HUES48 (cell line): ENCODE results near the gene C11orf91.

ENCODE experiments used
- H3K27ac ChIP-seq: one replicate; pipeline ENCODE4 v1.7.0; 2013; ENCODE audit warnings: low read depth, low read length, inconsistent platforms
- H3K27me3 ChIP-seq: 2 replicates; pipeline ENCODE4 v1.6.1; 2013; ENCODE audit warnings: mild to moderate bottlenecking, low read length; ENCODE audit not compliant: control insufficient read depth, insufficient read depth
- H3K36me3 ChIP-seq: 2 replicates; pipeline ENCODE4 v1.6.1; 2013; ENCODE audit warnings: low read length; ENCODE audit not compliant: control insufficient read depth, insufficient read depth
- H3K4me1 ChIP-seq: 2 replicates; pipeline ENCODE4 v1.6.1; 2013; ENCODE audit warnings: mild to moderate bottlenecking, low read length; ENCODE audit not compliant: control insufficient read depth, insufficient read depth
- H3K4me3 ChIP-seq: 2 replicates; pipeline ENCODE4 v1.5.1; 2013; ENCODE audit warnings: mild to moderate bottlenecking, low read depth, low read length
- H3K9ac ChIP-seq: 2 replicates; pipeline ENCODE4 v1.6.1; 2013; ENCODE audit warnings: mild to moderate bottlenecking, low read depth, low read length, moderate library complexity
- H3K9me3 ChIP-seq: 2 replicates; pipeline ENCODE4 v1.6.1; 2013; ENCODE audit warnings: low read length; ENCODE audit not compliant: control insufficient read depth, insufficient read depth

C11orf91 gene

DNA sequence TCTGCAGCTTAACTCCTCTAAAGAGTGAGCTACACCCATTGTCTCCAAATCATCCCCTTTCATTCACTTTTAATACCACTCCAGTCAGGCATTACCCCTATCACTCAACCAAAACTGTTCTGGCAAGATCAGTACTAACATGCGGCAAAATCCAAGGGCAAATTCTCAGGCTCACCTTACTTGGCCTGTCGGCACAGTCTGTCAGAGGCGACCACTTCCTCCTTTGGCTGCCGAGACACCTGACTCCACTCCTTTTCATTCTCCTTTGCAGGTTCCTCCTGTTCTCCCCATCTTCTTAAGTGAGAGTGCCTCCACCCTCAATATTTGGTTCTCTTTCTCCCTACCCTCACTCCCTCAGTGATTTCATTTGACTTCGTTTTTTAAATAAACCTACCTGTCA lies 4.2 kb downstream of the C11orf91 start:
- H3K4me1 ChIP-seq: peaks cover 37% of the 10 kb centered on the region
- no peaks in the 10 kb centered on the region for H3K9me3 ChIP-seq
- peaks cover 10% of the 10 kb centered on the region for H3K27me3 ChIP-seq
- no peak overlapping the region for H3K9ac ChIP-seq
- H3K4me3 ChIP-seq: no peak overlapping the region
- H3K27ac ChIP-seq: no peak overlapping the region
- no peaks in the 10 kb centered on the region for H3K36me3 ChIP-seq

DNA sequence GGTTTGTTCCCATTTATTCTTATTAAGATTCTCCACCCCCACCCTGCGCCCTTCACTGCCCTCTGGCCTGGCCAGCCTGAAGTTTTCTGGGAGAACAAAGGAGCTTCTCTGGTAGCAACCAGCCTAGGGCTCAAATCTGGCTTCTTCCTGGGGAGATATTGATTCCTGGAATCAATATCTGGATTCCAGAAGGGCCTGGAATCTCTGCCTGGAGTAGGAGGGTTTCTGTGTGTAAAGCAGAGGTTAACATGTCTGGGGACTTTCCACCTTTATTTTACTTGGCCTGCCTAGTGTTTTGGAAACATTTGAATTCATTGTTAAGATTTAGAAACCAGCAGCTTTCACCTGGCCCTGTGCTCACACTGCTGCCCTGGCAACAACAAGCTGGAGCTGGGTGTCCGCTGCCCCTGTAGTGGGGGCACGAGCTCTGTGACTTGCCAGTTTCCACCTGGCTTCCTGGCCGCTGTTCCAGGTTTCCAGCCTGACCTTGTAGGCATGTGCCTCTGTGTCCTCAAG lies 5.5 kb downstream of the C11orf91 start:
- Histone ChIP-seq H3K27me3 (peaks cover 10% of the 10 kb centered on the region), H3K4me3 (no peak overlapping the region), H3K9me3 (no peaks in the 10 kb centered on the region), H3K27ac (no peak overlapping the region), H3K36me3 (no peaks in the 10 kb centered on the region), H3K4me1 (peaks cover 43% of the 10 kb centered on the region), H3K9ac (no peak overlapping the region)

DNA sequence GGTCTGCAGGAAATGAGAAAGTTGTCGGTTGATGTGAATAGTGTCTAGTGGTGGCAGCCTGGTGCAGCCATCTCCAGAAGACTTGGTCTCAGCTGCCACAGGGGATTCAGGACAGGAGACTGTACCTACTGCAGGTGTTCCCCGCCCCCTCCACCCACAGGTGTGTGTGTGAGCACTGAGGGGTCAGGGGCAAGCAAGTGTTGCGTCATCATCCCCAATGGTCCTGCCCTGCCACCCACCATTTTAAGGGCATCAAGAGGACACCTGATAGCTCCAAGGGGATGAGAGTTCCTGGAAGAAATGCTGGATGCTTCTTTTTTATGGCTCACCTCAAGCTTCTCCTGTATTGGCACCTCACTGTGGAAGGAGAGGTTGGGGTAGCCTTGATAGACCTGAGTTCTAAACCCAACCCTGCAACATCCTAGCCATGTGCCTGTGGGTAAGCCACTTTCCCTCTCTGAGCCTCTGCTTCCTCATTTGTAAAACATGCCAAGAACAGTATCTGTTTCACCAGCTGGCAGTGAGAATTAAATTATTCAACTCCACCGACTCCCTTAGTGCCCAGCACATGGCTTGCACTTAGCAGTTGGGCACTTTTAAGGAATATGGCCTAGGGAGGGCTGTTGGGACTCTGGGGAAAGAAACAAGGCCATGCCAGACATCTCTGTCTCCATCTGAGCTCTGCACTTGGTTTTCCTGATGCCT lies 6.1 kb downstream of the C11orf91 start:
- peaks cover 40% of the 10 kb centered on the region for H3K4me1 ChIP-seq
- no peaks in the 10 kb centered on the region for H3K9me3 ChIP-seq
- no peak overlapping the region for H3K4me3 ChIP-seq
- H3K9ac ChIP-seq: no peak overlapping the region
- H3K27ac ChIP-seq: no peak overlapping the region
- no peaks in the 10 kb centered on the region for H3K36me3 ChIP-seq
- H3K27me3 ChIP-seq: peaks cover 5% of the 10 kb centered on the region; the same call in 1 of the 2 replicates

DNA sequence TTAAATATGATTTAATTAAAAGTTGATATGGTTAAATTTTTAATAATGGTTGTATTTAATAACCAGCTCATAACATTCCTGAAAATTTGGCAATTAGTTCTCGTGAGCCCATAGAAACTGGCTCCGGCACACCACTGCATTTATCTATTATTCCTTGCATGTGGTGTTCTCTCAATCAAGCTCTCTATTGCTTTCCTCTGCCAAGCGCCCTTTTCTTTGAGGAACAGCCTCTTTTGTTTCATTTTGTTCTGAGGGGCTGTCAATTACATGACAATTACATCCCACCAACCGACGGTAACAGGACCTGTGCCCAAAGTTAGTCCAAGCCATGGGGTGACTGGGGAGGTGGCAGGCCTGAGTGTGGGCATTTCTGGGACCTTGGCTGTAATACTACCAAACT lies 8.1 kb downstream of the C11orf91 start:
- Histone ChIP-seq H3K27ac (peak overlapping the region; percentile 30), H3K4me3 (no peak overlapping the region), H3K4me1 (peaks cover 40% of the 10 kb centered on the region), H3K9ac (no peak overlapping the region), H3K36me3 (no peaks in the 10 kb centered on the region), H3K9me3 (no peaks in the 10 kb centered on the region), H3K27me3 (no peaks in the 10 kb centered on the region)

DNA sequence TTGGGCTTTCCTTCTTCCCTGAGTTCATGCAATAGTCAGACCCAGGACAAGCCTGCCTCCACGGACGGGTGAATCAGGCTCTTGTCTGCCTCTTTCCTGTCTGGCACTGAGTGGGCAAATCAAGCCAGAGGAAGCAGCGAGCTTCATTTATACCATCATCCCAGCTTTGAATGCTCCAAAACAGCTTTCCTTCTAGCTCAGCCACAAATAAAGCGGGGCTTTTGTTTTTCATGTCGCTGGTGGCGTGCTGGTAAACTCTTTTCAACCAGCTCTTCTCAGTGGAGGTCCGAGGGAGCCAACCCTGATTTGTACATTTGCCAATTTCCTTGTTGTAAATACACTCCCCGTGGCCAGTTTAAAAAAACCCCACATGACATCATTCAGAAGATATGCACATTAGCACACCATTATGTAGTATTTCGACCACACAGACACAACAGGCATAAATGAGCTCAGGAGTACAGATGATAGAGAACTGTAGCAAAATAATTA lies 8.6 kb downstream of the C11orf91 start:
- Histone ChIP-seq H3K36me3 (no peaks in the 10 kb centered on the region), H3K4me1 (peaks cover 40% of the 10 kb centered on the region), H3K4me3 (no peak overlapping the region), H3K27ac (no peak overlapping the region), H3K9ac (no peak overlapping the region), H3K9me3 (no peaks in the 10 kb centered on the region), H3K27me3 (no peaks in the 10 kb centered on the region)

DNA sequence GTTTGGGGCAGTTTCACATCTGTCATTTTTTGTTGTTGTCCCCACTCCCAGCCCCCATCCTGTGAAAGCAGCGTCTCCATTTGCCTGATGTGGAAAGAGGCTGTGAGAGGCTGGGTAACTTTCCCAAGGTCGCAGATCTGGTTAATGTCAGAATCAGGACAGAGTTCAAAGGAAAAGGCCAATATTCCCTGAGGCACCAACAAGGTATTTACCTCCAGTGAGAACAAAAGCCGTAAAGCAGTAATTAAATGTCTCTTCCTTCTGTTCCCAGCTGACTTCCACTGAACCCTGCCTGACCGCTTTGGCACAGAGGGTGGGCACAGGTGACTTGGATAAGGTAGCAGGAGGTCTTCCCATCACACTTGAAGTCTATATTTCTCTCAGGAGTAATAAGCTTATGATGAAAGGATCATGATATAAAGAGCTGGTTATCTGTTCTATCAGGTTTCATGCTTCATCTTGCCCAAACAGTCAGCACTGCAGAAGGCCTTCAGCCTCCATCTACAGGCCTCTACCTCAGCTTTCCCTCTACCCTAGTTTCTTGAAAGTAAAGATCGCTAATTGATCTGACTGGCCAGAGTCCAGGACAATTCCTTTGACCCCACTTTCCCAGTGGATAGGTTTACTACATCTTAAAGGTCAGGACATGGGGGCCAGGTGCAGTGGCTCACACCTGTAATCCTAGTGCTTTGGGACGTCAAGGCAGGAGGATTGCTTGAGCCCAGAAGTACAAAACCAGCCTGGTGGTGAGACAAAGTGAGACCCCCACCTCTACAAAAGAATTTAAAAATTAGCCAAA lies 9.4 kb downstream of the C11orf91 start:
- H3K9ac ChIP-seq: no peak overlapping the region
- no peaks in the 10 kb centered on the region for H3K36me3 ChIP-seq
- H3K27ac ChIP-seq: no peak overlapping the region
- peaks cover 40% of the 10 kb centered on the region for H3K4me1 ChIP-seq
- H3K27me3 ChIP-seq: no peaks in the 10 kb centered on the region
- no peak overlapping the region for H3K4me3 ChIP-seq
- no peaks in the 10 kb centered on the region for H3K9me3 ChIP-seq

DNA sequence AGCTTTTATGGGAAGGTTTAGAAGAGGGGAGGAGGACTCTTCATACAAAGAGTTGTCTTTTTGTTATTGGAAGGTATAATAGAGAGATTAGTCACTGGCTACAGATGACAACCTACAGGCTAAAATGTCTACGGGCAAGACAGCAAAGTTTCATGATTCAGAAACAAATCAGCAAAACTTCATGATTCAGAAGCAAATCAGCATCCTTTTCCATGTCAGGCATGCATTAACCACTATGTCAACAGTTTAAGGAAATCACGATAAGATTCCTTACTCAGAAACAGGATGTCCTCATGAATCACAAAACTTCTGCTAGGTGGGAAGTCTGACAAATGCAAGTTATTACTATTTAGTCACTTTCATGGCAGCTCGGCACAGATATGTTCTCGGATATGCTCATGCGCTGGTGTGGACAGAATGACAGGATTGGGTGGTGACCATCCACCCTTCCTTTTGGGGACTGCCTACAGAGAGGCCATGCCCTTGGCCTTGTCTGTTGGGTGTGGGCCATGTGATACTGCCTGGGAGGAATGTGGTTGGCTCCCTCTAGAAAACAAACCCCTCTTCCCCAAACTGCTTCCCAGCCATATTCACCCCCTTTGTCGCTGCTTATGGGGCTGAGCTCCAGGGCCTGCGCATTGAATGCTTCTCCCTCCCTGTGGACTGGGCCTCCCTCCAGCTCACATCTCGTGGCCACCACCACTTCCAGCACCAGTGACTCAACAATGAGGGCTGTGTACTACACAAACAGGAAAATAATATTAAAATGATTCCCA lies 10.1 kb downstream of the C11orf91 start:
- Histone ChIP-seq H3K9ac (no peak overlapping the region), H3K4me1 (peaks cover 38% of the 10 kb centered on the region), H3K4me3 (no peak overlapping the region), H3K36me3 (no peaks in the 10 kb centered on the region), H3K27me3 (no peaks in the 10 kb centered on the region), H3K9me3 (no peaks in the 10 kb centered on the region), H3K27ac (no peak overlapping the region)

DNA sequence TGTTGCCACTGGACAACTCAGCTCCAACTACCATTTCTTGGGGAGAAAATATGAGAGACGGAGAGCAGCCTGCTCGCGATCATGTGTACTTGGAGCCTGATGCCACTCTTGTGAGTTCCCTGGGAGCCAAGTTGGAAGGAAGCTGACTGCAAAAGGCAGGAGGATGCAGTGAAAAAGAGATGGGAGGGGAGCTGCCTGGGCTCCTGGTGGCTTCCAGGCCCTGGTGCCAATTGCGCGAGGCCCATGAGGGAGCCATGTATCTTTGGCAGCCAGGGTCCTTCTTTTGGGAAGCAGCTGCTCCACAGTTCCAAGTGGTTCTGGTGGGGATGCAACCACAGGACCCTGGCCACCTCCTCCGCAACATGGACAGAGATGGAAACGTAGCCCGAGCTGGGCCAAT lies 11.1 kb downstream of the C11orf91 start:
- no peaks in the 10 kb centered on the region for H3K27me3 ChIP-seq
- H3K36me3 ChIP-seq: no peaks in the 10 kb centered on the region
- H3K9ac ChIP-seq: no peak overlapping the region
- no peaks in the 10 kb centered on the region for H3K9me3 ChIP-seq
- H3K4me3 ChIP-seq: no peak overlapping the region
- no peak overlapping the region for H3K27ac ChIP-seq
- peaks cover 34% of the 10 kb centered on the region for H3K4me1 ChIP-seq

DNA sequence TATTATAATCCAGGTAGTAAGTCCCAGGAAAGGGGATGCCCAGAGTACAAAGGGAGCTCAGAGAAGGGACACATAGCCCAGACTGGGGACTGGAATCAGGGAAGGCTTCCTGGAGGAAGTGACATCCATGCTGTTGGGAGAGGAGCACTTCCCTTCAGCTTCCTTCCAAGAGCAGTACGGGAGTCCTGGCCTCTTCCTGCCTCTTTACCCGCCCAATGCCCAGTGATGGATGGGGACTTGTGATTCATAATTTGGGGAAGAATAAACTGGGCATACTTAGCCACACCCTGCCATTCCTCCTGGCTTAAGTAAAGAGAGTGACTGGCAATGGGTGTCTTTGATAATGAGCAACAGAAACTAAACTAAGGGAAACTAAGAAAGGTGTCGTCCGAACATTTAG lies 11.5 kb downstream of the C11orf91 start:
- H3K27me3 ChIP-seq: no peaks in the 10 kb centered on the region
- H3K9ac ChIP-seq: no peak overlapping the region
- peaks cover 39% of the 10 kb centered on the region for H3K4me1 ChIP-seq
- no peak overlapping the region for H3K27ac ChIP-seq
- no peaks in the 10 kb centered on the region for H3K9me3 ChIP-seq
- H3K36me3 ChIP-seq: no peaks in the 10 kb centered on the region
- H3K4me3 ChIP-seq: no peak overlapping the region

DNA sequence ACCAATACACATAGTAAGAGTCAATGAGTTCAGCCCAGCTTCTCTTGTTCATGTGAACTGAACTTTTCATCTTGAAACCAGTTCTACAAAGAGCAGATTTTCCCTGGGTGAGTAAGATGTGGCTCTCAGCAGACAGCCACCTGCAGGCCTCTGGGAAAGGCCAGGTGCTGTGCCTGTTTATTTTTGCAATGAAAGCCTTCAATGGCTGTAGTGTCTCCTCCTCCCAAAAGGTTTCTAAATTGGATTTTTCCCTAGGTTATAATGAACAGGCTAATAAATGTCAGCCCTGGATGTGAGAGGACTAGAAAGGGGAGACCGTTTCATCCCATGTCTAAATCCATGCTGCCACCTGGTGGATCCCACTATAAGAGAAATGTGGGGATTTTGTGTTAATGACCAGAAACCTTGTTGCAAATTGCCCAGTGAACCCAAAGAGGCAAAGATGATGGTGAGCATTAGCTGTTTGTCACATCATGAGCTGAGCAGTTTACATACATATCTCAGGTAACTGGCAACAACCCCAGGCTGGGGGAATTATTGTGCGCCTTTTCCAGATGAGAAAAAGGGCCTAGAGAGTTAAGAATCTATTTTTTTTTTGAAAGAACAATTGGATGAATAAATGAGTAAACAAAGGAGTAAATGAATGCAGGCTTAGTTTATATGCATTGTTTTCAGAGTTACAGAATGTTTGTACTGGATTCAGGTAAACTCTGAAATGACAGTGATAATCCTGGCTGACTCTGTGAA lies 12.7 kb downstream of the C11orf91 start:
- Histone ChIP-seq H3K4me1 (peaks cover 46% of the 10 kb centered on the region), H3K9ac (no peak overlapping the region), H3K27ac (no peak overlapping the region), H3K4me3 (no peak overlapping the region), H3K9me3 (no peaks in the 10 kb centered on the region), H3K36me3 (no peaks in the 10 kb centered on the region), H3K27me3 (no peaks in the 10 kb centered on the region)
